Measurements from ENCODE around the gene CDH4. TPM values are rescaled to one million over a fixed set of nuclear protein-coding genes. Genes with fewer than 3 reads are reported as not detected.

The CDH4 gene
- total RNA-seq, 1 donor from 2014 or later = 39.7 TPM

DNA sequence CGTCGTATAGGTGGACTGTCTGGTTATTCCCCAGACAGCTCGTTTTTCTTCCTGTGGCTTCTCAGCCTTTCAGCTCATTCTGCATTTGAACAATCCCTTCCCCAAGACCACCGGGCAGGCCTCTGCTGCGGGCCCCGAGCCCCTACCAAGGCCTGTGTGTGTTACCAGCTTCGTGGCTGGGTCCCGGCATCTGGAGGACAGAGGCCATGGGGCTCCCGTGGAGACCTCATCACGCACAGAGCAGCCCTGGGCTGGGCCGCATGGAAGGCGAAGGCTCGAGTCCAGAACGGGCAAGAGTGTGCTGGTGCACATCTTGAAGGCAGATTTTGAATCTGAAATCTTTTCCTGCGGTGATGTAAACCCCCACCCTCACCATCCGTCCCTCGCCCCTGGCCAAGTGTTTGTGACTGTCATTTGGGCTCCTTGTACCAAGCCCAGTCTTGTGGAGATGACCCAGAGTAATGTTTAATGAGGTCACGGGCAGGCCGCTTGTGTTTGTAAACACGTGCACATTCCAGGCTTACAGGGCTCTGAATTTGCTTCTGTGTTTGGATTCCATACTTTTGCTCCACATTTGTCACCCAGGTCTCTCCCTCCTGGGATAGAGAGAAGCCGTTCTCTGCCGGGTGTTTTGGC lies 119.6 kb downstream of the CDH4 start:
- Histone ChIP-seq H3K4me3 (ENCODE audit: low read depth, low read length) (no peak overlapping the region), H3K36me3 (ENCODE audit: control insufficient read depth, insufficient read depth, low read length) (no peaks in the 10 kb centered on the region), H3K27me3 (ENCODE audit: control insufficient read depth, insufficient read depth, low read length) (no peaks in the 10 kb centered on the region)
- no peak for DNase-seq (ENCODE audit: low read depth)
- TF ChIP-seq, protein P1, sequence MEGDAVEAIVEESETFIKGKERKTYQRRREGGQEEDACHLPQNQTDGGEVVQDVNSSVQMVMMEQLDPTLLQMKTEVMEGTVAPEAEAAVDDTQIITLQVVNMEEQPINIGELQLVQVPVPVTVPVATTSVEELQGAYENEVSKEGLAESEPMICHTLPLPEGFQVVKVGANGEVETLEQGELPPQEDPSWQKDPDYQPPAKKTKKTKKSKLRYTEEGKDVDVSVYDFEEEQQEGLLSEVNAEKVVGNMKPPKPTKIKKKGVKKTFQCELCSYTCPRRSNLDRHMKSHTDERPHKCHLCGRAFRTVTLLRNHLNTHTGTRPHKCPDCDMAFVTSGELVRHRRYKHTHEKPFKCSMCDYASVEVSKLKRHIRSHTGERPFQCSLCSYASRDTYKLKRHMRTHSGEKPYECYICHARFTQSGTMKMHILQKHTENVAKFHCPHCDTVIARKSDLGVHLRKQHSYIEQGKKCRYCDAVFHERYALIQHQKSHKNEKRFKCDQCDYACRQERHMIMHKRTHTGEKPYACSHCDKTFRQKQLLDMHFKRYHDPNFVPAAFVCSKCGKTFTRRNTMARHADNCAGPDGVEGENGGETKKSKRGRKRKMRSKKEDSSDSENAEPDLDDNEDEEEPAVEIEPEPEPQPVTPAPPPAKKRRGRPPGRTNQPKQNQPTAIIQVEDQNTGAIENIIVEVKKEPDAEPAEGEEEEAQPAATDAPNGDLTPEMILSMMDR (IDR thresholded peaks at IDR 0.05; ENCODE audit: insufficient read depth, low read length, poor library complexity, severe bottlenecking) = no peak

DNA sequence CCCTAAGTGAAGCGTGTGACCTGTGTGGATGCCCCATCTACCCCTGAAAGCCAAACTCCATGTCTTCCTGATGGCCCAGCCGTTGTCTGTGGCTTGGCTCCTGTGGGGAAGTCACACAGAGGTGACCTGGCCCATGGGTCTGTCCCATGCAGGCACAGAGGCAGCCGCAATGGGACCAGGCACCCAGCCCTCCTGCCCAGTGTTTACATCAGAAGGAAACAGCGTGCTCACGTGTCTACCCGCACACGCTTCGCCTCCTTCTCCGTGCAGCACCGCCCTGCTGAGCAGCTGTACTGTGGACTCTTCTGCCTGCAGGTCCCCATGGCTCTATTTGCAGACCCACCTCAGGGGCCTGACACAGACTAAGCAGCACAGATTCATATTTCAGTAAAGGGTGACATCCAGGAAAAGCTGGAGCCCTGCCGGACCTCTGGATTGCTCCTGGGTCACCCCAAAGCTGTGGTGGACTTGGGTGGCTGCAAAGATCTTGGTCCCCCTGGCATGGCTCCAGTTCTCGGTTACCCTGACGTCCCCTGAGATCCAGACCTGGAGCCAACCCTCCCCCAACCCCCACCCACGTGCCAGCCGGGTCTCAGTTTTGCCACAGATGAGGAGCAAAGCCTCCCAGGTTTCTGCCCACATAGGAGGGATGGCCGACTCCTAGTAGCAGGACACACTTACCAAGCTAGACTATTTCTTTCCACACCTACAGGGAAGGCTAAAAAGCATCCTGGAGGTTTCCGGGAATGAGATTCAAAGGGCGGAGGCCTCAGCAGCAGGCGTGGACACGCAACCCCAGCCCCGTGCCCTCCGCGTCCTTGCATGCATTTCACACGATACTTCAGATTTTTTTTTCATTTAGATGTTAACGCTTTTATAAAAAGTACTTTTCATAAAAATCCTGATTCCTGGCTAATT lies 120.3 kb downstream of the CDH4 start:
- no peak for DNase-seq (ENCODE audit: low read depth)
- no peaks in the 10 kb centered on the region for H3K36me3 ChIP-seq (ENCODE audit: control insufficient read depth, insufficient read depth, low read length)
- no peaks in the 10 kb centered on the region for H3K27me3 ChIP-seq (ENCODE audit: control insufficient read depth, insufficient read depth, low read length)
- no peak overlapping the region for H3K4me3 ChIP-seq (ENCODE audit: low read depth, low read length)
- TF ChIP-seq, protein P1 (IDR thresholded peaks at IDR 0.05; ENCODE audit: insufficient read depth, low read length, poor library complexity, severe bottlenecking) = no peak

DNA sequence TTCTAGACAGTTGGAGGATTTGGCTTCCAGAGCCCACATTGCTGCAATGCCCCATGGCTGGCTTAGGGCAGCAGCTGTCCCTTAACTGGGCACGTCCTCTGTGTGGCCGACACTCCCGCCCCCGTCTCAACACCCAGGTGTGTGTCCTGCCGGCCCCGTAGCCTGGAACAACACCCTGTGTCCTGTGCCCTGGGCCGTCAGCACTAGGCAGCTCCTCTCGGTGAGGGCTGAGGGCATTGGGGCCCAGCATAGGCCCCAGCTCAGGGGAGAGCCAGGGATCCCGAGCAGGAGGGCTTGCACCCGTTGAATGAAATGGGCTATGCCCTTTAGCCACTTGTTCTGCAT lies 121.0 kb downstream of the CDH4 start:
- TF ChIP-seq, protein P1 (IDR thresholded peaks at IDR 0.05; ENCODE audit: insufficient read depth, low read length, poor library complexity, severe bottlenecking) = no peak
- Histone ChIP-seq H3K27me3 (ENCODE audit: control insufficient read depth, insufficient read depth, low read length) (no peaks in the 10 kb centered on the region), H3K4me3 (ENCODE audit: low read depth, low read length) (no peak overlapping the region), H3K36me3 (ENCODE audit: control insufficient read depth, insufficient read depth, low read length) (no peaks in the 10 kb centered on the region)
- DNase-seq (ENCODE audit: low read depth) = no peak

DNA sequence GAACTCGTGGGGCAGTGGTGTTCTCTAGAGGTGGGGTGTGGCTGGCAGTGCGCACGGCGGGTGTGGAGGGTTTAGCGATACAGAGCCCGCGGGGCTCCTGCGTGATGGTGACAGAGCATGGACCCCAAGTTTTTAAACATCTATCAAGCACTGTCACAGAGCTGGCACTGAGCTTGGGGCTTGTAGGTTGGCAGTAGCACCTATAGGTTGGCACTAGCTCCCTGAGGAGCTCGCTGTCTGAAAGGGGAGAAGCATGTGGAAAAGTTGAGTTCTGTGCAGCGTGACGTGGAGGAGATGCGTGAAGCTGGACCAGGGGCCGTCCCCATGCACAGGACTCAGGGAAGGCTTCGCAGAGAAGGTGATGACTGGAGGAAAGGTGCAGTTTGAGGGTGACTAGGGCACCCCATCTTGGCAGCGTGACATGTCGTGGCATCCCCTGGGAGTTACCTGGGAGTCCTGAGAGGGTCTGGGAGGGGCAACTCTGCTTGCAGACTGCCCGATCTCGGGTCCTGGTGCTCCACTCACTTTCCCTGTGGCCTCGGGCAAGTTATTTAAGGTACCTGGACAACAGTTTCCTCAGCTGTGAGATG lies 122.0 kb downstream of the CDH4 start:
- Histone ChIP-seq H3K4me3 (ENCODE audit: low read depth, low read length) (no peak overlapping the region), H3K36me3 (ENCODE audit: control insufficient read depth, insufficient read depth, low read length) (no peaks in the 10 kb centered on the region), H3K27me3 (ENCODE audit: control insufficient read depth, insufficient read depth, low read length) (no peaks in the 10 kb centered on the region)
- DNase-seq (ENCODE audit: low read depth) = no peak
- TF ChIP-seq, protein P1 (IDR thresholded peaks at IDR 0.05; ENCODE audit: insufficient read depth, low read length, poor library complexity, severe bottlenecking) = no peak

DNA sequence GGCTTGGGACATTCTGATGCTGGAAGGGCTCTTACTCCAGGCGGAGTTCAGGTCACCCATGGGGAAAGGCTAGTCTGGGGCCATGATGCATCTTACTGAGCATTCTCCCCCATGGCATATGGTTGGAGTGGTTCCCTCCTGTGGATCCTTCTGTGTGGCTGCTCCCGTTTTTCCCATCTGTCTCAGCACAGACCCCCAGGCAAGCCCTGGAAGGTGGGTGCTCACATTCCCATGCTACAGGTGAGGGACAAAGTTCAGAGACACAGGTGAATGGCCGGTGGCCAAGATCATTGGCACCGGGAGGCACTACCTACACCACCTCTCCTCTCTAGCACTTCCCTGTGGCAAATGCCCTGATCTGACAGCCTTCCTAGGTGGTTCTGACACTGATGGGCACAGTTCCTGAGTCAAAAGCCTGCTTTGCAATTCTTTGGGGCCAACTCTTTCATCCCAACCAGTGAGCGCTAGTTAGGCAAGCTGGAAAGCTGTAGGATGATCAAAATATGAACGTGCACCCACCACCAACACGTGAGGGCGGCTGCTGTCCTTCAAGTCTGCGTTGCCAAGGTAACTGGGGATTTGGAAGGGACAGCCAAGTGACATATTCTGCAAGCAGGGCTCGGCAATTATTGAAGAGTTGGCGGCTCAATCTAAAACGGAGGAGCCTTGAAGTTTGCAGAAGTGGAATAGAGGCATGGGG lies 124.6 kb downstream of the CDH4 start:
- TF ChIP-seq, protein P1 (IDR thresholded peaks at IDR 0.05; ENCODE audit: insufficient read depth, low read length, poor library complexity, severe bottlenecking) = no peak

More for the DNA sequence above, 124.6 kb downstream of the CDH4 start:
- Histone ChIP-seq H3K4me3 (ENCODE audit: low read depth, low read length) (no peak overlapping the region), H3K36me3 (ENCODE audit: control insufficient read depth, insufficient read depth, low read length) (no peaks in the 10 kb centered on the region), H3K27me3 (ENCODE audit: control insufficient read depth, insufficient read depth, low read length) (no peaks in the 10 kb centered on the region)
- DNase-seq (ENCODE audit: low read depth) = no peak
